ENCODE data around the gene ULBP3. TPM values are rescaled to one million over a fixed set of nuclear protein-coding genes. Genes with fewer than 3 reads are reported as not detected.

The ULBP3 gene
- total and polyA plus RNA-seq, 9 of the 15 experiments (the other 6 are each of a cell fraction or from before 2014, with no cell fraction given), result 0.25 to 0.33 TPM; not detected in 7

DNA sequence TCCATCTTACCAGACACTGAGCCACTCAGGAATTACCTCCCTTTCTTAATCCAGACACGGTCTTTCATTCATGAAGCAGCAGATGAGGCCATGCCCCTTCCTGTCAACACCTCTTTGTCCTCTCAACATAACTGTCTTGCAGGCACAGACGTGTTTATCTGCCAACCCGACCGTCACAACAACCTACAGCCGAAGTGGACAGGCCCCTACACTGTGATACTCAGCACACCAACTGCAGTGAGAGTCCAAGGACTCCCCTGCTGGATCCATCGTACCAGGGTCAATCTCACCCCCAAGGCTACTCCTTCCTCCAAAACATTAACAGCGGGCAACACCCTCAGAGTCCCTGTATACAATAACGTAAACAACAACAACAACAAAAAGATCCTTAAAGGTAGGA lies 30.6 kb upstream of the ULBP3 start:
- WGBS (ENCODE audit: insufficient coverage, low coverage, missing lambda C conversion rate), result 9% methylated on average over 8 of the region's 8 CpGs
- Histone ChIP-seq H3K4me1 (replicated peaks in 1 of 2; ENCODE audit: control insufficient read depth in 2 of 2, insufficient read depth in 2 of 2, low read length in 2 of 2) (peaks cover 0 to 3% of the 10 kb centered on the region in 2 experiments; a peak in 1 of 5 replicates), H3K27me3 (ENCODE audit: control insufficient read depth in 2 of 2, insufficient read depth in 2 of 2, low read length in 2 of 2) (peaks cover 52 to 60% of the 10 kb centered on the region in 2 experiments), H3K27ac (ENCODE audit: extremely low read depth, low read depth, low read length) (no peak overlapping the region), H2AFZ (ENCODE audit: low read depth, low read length) (no peak overlapping the region), H4K20me1 (replicated peaks; ENCODE audit: control insufficient read depth, insufficient read depth, low read length) (0 out of 2 replicates have a peak, but pooled peaks cover 2% of the 10 kb centered on the region), H3K9me3 (replicated peaks; ENCODE audit: control insufficient read depth, insufficient read depth, low read depth, low read length) (no peaks in the 10 kb centered on the region), H3K9ac (ENCODE audit: insufficient read depth in 1 of 2, low read depth in 2 of 2, low read length in 2 of 2) (no peak overlapping the region), H3K36me3 (ENCODE audit: control insufficient read depth, insufficient read depth, low read length) (no peaks in the 10 kb centered on the region), H3K79me2 (ENCODE audit: control insufficient read depth, insufficient read depth, low read length) (no peaks in the 10 kb centered on the region), H3K4me3 (no peak overlapping the region), H3K9me1 (ENCODE audit: control insufficient read depth, insufficient read depth, low read length) (no peaks in the 10 kb centered on the region), H3K4me2 (ENCODE audit: insufficient read depth, low read length) (no peak overlapping the region)
- no peak for ATAC-seq
- FAIRE-seq, result no peak
- CTCF ChIA-PET (ENCODE audit: low intra/inter-chr PET ratio), result no interaction called here
- no TSS peak for BruUV-seq (replicated peaks)
- POLR2A ChIA-PET, result no interaction called here
- no peak for DNase-seq (ENCODE audit: extremely low read depth in 1 of 4, low spot score in 3 of 4)
- in situ Hi-C loops (cut with MboI), result no loop called here
- intact Hi-C loops (cut with micrococcal nuclease), result no loop called here
- TF ChIP-seq, protein P1, sequence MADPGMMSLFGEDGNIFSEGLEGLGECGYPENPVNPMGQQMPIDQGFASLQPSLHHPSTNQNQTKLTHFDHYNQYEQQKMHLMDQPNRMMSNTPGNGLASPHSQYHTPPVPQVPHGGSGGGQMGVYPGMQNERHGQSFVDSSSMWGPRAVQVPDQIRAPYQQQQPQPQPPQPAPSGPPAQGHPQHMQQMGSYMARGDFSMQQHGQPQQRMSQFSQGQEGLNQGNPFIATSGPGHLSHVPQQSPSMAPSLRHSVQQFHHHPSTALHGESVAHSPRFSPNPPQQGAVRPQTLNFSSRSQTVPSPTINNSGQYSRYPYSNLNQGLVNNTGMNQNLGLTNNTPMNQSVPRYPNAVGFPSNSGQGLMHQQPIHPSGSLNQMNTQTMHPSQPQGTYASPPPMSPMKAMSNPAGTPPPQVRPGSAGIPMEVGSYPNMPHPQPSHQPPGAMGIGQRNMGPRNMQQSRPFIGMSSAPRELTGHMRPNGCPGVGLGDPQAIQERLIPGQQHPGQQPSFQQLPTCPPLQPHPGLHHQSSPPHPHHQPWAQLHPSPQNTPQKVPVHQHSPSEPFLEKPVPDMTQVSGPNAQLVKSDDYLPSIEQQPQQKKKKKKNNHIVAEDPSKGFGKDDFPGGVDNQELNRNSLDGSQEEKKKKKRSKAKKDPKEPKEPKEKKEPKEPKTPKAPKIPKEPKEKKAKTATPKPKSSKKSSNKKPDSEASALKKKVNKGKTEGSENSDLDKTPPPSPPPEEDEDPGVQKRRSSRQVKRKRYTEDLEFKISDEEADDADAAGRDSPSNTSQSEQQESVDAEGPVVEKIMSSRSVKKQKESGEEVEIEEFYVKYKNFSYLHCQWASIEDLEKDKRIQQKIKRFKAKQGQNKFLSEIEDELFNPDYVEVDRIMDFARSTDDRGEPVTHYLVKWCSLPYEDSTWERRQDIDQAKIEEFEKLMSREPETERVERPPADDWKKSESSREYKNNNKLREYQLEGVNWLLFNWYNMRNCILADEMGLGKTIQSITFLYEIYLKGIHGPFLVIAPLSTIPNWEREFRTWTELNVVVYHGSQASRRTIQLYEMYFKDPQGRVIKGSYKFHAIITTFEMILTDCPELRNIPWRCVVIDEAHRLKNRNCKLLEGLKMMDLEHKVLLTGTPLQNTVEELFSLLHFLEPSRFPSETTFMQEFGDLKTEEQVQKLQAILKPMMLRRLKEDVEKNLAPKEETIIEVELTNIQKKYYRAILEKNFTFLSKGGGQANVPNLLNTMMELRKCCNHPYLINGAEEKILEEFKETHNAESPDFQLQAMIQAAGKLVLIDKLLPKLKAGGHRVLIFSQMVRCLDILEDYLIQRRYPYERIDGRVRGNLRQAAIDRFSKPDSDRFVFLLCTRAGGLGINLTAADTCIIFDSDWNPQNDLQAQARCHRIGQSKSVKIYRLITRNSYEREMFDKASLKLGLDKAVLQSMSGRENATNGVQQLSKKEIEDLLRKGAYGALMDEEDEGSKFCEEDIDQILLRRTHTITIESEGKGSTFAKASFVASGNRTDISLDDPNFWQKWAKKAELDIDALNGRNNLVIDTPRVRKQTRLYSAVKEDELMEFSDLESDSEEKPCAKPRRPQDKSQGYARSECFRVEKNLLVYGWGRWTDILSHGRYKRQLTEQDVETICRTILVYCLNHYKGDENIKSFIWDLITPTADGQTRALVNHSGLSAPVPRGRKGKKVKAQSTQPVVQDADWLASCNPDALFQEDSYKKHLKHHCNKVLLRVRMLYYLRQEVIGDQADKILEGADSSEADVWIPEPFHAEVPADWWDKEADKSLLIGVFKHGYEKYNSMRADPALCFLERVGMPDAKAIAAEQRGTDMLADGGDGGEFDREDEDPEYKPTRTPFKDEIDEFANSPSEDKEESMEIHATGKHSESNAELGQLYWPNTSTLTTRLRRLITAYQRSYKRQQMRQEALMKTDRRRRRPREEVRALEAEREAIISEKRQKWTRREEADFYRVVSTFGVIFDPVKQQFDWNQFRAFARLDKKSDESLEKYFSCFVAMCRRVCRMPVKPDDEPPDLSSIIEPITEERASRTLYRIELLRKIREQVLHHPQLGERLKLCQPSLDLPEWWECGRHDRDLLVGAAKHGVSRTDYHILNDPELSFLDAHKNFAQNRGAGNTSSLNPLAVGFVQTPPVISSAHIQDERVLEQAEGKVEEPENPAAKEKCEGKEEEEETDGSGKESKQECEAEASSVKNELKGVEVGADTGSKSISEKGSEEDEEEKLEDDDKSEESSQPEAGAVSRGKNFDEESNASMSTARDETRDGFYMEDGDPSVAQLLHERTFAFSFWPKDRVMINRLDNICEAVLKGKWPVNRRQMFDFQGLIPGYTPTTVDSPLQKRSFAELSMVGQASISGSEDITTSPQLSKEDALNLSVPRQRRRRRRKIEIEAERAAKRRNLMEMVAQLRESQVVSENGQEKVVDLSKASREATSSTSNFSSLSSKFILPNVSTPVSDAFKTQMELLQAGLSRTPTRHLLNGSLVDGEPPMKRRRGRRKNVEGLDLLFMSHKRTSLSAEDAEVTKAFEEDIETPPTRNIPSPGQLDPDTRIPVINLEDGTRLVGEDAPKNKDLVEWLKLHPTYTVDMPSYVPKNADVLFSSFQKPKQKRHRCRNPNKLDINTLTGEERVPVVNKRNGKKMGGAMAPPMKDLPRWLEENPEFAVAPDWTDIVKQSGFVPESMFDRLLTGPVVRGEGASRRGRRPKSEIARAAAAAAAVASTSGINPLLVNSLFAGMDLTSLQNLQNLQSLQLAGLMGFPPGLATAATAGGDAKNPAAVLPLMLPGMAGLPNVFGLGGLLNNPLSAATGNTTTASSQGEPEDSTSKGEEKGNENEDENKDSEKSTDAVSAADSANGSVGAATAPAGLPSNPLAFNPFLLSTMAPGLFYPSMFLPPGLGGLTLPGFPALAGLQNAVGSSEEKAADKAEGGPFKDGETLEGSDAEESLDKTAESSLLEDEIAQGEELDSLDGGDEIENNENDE (IDR thresholded peaks at IDR 0.05; ENCODE audit: low read depth, low read length), result no peak
- TF ChIP-seq ZNF184 (CRISPR knock-in tag; IDR thresholded peaks at IDR 0.05), result no peak
- TF ChIP-seq TBL1XR1 (IDR thresholded peaks at IDR 0.05; ENCODE audit: low read length in 2 of 2), result no peak
- TF ChIP-seq TCF7L2 (IDR thresholded peaks at IDR 0.05; ENCODE audit: low read depth, low read length), result no peak
- TF ChIP-seq, protein P2, sequence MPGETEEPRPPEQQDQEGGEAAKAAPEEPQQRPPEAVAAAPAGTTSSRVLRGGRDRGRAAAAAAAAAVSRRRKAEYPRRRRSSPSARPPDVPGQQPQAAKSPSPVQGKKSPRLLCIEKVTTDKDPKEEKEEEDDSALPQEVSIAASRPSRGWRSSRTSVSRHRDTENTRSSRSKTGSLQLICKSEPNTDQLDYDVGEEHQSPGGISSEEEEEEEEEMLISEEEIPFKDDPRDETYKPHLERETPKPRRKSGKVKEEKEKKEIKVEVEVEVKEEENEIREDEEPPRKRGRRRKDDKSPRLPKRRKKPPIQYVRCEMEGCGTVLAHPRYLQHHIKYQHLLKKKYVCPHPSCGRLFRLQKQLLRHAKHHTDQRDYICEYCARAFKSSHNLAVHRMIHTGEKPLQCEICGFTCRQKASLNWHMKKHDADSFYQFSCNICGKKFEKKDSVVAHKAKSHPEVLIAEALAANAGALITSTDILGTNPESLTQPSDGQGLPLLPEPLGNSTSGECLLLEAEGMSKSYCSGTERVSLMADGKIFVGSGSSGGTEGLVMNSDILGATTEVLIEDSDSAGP (CRISPR knock-in tag; IDR thresholded peaks at IDR 0.05), result no peak
